KBM-7 (cell line): ENCODE data around the gene UXS1.

Experiments
- DNase-seq: peaks from one replicate; pipeline ENCODE4 v3.0.0-alpha.2; 2015
- in situ Hi-C: fragments of 300-500 bp; cut with MboI; formaldehyde crosslinking; loops from 2 replicates; pipeline ENCODE4 v1.14.3; 2020; ENCODE audit warnings: low sequenced_read_pairs, low pct_unique_long_range_greater_than_20kb, mixed read lengths

Gene UXS1

DNA sequence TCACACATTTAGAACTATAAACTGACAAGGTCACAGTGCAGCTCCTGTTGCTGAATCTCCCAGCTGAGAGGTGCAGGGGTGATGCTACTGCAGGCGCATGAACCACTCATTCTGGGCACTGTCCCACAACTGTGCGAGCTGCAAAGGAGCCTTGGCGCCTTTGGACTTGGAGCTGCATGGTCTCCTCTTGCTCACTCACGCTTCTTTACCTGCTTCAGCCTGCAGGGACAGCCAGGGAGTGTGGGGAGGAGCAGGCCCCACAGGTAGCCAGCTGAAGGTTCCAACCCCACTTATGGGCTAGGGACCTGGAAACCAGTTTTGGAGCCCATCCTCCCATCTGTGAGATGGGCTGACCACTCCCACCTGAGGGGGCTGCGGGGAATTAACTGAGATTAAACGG is 75.0 kb downstream of the UXS1 start:
- in situ Hi-C loops, result no loop called here

DNA sequence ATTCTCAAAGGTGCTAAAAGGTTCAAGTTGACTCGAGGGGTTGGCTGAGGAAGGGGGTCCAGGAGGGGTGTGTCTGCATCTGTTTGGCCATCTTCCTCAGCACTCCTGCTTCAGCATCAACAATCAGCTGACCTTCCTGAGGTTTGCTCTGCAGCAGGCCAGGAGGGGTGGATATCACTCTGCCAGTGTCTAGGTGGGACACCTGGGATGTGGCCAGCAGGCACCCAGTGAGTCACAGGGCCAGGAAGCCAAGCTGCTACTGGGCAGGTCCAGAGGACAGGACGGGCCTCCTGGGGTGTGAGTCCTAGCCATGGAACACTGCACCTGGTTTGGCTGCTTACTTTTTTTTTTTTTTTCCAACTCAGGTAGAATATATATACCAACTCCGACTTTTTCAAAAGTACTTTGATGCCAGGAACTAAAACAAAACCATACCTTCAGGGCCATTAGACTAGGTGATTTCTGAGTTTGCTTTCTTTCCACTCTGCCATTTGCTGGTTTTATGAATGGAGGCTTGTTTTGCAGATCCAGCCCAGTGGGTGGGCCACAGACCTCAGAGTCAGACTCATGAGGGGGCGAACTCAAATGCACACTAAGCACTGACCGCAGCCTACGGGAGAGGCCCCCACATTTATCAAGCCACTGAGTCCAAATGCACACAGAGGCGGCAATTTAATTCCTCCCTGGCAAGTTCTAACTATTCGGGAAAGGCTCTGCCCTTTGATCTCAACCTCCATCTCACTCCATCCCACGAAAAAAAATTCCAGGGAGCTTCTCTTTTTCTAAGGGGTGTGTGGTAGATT is 76.0 kb downstream of the UXS1 start:
- in situ Hi-C loops, result no loop called here
- no peak for DNase-seq

More for the DNA sequence above, 75.0 kb downstream of the UXS1 start:
- DNase-seq, result no peak

DNA sequence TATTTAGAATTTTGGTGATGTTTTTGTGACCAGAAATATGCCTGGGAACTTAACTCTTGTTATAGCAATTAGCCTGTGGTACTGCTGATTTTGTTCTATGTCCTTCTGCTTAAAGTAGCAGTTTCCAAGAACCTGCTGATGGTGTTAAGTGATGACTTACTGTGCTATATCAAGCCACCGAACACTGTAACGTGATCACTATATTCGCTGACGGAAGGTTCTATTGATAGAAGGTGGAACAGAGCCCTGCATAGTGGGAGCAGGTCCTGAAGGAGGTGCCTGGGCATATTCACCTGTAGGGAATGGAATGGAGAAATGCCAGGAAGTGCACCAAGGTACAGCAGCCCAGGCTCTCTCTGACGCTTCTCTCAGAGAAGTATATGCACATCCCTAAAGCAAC is 76.8 kb downstream of the UXS1 start:
- no peak for DNase-seq
- in situ Hi-C loops, result no loop called here

DNA sequence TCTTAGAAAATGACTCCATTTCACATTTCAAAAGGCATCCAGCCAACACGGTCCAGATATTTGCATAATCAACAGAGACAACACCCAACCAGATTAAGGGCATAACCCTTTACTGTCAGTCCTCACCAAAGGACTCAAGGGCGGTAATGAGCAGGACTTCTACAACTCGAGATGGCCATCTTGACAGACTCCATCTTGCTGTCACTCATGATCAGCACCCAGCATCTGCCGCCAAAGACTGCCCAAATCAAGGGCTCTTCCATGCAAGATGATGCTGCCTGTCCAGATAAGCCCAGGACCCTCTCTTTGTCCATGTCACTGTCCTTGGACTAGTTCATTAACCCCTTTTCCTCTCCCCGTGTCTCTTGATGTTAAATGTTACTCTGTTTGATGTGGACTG is 77.9 kb downstream of the UXS1 start:
- no peak for DNase-seq
- in situ Hi-C loops, result no loop called here

DNA sequence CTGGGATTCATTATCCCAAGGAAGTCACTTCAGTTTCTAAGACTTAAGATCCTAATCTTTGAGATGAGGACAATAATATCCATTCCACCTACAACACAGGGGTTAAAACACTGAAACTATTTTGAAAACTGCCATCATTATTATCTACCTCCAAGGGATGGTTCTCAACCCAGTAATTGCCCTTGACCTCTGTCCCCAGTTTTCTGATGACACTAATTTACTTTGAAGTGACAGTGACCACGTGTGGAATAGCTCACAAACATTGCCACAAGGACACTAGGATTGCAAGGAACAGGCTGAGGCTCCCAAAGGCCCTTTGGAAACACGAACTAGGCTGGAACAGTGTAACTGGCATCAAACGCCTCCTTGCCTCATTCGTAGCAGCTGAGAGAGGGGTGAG is 78.4 kb downstream of the UXS1 start:
- no peak for DNase-seq
- in situ Hi-C loops, result no loop called here

DNA sequence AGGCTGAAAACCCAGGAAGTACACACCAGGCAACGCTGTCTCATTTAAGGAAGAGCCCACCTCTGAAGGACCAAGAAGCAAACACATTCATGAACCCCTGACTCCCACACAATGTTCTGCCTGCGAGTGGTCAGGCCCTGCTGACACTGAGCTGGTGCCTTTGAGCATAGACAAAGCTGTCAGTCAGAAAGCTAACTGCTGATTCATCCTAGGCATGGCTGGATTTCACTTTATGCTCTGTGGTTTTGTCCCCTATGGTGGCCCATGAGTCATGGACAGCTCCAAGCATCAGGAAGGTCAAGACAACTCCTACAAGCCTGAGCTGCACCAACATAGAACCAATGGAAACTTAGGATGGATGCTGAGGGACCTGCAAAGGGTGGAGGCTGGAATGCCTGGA is 78.9 kb downstream of the UXS1 start:
- DNase-seq, result peak; percentile 36
- in situ Hi-C loops, result no loop called here

DNA sequence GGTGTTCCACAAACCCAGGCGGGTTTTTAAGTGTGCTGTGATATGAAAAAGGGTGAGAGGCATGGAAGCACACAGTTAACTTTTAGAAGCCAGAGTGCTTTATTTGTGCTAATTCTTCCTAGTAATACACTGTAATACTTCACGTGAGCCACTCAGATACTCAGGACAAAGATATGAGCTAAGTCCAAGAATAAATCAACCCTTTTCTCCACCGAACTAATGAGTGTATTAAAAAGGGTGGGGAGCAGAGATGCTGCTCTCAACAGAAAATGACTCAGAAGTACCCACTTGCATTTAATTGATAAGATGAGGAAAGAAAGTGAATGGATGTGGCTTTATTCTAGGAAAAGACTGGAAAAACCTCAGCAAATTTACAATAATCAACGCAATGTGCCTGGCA is 79.9 kb downstream of the UXS1 start:
- no peak for DNase-seq
- in situ Hi-C loops, result no loop called here

DNA sequence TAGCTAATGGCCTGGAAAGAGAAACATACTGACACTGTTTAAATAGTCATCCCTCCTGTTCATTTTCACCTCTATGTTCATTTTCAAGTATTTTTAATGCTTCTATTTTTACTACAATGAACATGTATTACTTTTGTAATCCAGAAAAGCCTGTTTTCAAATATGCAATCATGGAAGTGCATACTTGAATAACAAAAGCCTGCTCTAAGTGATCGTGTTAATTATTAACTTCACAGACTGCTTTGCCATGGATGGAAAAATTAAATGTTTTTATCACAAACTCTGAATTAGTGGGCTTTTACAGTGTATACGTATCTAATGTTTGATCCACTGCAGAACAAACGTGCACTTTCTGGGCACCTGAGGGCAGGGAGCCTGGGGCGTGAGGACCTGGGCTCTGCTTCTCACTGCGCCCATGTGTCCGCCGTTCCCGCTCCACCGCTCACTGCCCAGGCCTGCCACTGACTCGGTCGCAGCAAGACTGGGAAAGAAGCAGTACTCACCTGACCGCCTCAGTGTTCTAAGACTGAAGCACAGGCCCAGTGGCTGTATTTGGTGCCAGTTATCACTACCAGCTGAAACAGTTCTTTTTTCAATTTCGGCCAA is 80.6 kb downstream of the UXS1 start:
- in situ Hi-C loops, result no loop called here
- no peak for DNase-seq

DNA sequence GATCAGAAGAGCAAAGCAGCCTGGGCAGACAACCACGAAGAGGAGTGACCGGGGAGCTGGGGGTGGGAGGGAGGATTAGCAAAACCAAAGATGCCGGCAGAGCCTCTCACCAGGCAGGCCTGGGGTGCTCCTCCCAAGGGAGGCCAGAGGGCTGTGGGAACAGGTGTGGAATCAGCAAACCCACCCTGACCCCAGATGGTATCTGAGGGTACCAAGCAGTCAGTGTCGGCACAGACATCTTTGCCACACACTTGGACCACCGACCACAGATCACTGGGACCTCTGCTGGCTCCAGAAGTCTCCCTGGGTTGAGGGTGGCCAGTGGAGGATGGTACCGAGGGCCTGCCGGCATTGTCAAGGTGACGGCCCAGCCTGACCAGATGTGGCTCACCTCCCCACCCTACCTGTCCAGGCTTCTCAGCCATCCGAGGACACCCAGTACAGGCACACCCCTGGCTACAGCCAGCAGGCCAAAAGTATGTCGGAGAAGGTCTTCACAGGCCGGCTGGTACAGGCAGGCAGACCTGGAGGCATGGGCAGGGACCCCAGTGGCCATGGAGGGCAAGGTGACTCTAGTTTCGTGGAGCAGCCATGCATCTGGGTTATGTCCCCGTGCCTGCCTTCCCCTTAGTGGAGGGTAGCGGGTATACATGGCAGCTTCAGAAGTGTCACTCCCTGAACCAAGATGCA is 82.1 kb downstream of the UXS1 start:
- in situ Hi-C loops, result no loop called here
- no peak for DNase-seq

DNA sequence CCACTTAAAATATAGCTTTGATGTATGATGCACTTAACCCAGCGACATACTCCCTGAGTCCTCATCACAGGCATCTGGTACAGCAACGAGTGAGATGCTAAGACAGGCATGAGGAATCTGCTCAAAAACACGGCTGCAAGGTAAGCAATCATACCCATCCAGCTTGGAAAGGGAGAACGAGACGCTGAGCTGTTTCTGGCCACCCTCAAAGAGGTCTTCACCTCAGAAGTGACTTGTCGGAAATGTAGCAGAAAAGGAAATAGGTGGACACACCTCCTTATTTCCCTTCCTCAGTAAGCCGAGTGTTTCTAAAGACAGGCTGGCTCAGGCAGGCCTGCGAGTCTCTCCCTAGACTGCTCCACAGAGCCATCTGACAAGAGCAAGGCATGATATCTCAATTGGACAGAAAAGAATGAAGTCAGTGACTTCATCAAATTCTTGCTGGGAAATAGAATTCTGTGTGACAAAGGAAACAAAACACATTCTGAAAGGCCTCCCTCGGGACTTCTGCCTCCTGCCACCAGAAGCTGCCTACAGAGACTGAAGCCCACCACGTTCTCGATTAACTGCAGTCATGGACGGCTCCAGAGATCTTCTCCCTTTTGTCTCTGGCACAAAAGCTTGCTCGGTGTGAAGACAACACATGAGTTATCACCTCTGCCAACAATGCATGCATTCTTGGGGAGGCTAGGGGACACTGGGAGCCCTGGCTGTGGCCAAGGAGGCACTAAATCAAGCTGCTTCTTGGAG is 84.3 kb downstream of the UXS1 start:
- in situ Hi-C loops, result no loop called here
- DNase-seq, result no peak

DNA sequence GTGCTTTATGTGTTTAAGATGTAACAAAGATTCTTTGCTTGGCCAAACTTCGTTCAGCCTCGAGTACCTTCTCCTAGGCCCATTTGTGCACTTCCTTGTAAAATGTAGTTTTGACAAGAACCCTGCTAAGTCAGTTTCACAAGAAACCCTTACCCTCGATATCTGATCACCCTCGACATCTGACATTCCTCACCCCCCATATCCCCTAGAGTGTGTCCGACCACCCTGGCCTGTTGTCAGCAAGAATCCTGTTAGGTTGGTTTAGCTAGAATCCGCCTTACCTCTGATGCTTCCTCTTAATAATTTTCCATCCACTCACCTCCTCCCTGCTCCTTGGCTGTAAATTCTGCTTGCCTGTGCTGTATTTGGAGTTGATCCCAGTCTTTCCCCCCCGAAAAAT is 85.3 kb downstream of the UXS1 start:
- in situ Hi-C loops, result no loop called here
- no peak for DNase-seq

DNA sequence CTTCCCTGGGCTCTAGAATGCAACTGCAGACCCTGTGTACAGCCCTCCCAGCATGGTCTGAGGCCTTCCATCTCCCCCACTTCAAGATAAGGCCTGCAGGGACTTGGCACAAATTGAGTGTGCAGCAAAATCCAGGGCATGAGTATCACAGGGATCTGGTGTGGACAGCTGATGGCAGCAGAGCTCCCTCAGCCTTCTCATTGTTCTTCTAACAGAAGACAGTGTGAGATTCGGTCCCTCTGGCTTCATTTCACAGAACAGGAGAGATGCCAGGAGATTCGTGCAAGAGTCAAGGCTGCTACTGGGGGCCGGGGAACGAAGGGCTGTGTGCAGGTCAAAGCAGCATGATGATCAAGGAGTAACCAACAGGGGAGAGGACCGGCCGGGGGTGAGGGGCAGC is 85.8 kb downstream of the UXS1 start:
- in situ Hi-C loops, result no loop called here
- peak; percentile 11 for DNase-seq

DNA sequence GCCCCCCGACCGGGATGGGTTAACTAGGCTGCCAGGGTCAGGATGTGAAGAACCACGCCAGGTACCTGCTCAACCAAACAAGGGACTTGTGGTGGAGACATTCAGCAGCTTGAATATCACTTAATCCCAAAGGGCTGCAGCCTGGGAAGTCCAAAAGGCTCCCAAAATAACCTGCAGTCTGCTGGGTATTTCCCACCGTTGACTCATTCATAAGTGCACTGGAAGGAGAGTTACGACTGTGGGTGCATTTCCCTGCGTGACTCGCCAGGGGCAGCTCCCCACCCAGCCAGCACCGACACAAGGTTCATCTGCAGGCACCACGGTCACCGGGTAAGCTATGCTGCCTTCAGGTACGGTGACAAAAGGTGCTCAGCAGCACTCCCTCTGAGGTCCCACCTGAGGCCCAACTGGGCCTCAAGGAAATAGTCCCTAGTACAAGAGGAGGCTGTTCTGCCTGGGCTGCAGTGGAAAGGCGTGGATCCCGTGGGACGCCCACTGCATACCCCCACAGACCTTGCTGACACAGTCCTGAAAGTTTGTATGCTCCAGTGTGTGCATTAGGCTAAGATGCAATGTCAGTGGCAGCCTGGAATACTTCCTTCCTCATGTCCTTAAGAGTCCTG is 86.5 kb downstream of the UXS1 start:
- DNase-seq, result no peak
- in situ Hi-C loops, result no loop called here

DNA sequence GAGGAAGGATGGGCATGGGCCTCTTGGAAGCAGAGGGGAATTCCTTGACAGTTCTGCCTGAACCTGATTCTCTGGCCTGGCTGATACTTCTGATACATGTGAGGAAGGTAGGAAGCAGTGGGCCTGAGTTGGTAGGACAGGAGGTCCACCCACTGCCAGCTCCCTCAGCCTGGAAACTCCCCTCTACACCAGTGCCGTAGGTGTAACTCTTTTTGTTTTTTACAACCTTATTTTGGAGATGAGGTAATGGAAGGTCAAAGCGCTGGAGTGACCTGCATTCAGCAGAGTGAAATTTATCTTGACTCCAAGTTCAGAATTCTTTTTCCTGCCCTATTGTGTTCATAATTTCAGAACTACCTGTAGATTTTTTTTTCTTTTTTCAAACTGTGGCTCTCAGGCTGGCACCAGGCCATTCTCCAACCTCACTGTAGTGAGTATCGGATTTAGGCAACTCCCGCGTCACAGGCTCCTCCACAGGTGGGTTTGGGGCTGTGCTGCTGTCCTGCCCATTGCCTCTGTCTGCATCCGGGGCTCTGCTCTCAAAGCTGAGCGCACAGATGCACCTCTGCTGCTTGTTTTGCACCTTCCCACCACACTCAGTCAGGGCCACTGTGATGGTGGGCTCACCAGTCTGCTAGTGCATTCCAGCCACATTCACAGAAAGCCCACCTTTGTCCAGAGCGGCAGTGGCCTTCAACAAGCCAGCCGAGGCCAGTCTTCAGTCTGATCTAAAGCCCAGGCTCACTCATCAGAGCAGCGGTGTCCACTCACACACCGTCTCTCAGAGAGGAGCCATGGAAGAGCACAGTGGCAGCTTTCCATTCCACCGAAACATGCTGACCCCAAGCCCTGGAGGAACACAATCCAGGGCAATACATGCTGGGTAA is 87.2 kb downstream of the UXS1 start:
- DNase-seq, result no peak
- in situ Hi-C loops, result no loop called here

DNA sequence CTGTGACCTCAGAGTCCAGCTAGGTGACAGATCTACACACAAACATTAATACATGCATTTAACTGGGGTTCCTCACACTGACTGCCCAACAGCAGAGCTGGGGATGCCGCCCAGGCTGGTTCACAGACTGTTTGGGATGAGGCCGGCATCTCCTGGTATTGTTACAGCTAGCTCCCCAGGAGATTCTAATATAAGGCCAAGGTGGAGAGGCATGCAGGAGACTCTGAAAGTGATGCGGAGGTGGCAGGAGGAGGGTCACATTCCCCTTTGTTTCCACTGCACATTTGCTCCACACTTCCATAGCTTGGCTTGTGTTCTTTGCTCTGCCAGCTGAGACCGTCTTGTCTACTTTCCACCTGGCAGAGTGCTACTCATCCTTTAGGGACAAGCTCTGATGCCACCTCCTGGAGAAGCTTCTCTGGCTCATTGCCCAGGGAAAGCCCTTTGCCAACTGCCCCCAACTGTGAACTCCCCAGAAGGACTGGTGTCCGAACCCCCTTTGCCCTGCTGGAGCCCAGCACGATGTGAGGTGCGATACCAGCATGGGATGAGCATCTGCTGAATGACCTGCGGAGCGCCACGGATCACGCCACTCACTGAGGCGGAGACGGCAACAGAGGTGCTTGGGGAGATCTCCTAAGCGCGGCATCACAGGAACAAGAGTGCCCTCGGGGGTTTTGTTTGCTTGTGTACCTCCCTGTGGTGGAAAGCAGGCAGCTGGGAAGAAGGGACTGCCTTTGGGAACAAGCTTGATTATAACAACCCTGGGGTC is 88.8 kb downstream of the UXS1 start:
- no peak for DNase-seq
- in situ Hi-C loops, result no loop called here

DNA sequence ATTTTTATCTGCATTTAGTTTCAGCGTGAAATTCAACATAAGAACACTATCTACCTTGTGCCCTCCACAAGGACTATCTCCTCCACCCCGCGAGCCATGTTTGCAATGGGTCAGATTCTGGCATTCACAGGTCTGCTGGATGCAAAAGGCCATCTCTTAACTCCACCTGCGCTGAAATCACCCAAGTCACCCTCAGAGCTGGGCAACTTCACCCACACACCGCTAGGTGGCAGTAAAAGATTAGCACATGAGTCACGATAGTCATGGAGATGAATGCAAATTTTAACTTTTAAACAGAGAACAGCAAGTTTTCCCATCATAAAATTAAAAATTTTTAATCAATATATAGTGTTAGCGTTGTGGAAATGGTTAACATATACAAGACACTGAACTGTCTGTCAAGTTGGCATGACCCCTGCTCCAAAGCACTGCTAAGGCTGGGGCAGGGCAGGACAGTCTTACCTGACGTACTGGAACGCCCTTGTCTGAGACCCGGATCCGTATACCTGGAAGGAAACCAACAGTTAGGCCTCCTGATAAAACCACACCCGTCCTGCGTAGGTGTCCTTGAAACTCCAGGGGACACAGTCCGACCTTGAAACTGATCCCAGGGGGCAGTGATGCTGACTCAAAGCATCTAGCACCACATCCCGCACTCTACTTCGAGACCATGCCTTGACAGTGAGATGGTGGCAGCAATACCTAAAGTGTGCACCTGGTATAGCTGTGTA is 89.6 kb downstream of the UXS1 start:
- in situ Hi-C loops, result no loop called here
- peak; percentile 79 for DNase-seq

DNA sequence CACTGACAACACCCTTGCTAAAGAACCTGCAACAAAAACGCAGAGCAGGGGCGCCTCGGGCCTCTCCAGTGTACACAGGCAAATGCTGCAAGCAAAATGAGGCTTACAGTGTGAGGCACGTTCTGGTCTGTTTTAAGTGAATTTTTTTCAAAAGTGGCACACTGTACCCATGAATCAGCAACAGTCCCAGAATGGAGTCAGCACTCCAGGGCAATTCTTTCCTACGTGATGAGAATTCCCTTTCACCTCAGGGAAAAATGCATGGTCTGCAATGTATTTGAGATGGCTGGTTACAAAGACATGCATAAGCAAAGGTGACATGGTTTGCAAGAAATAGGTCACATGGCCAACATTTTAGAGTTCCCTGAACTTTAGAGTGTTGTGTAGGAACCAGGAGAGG is 94.4 kb downstream of the UXS1 start:
- in situ Hi-C loops, result no loop called here
- no peak for DNase-seq
